ENCODE measurements around the gene SCUBE2.

DNA sequence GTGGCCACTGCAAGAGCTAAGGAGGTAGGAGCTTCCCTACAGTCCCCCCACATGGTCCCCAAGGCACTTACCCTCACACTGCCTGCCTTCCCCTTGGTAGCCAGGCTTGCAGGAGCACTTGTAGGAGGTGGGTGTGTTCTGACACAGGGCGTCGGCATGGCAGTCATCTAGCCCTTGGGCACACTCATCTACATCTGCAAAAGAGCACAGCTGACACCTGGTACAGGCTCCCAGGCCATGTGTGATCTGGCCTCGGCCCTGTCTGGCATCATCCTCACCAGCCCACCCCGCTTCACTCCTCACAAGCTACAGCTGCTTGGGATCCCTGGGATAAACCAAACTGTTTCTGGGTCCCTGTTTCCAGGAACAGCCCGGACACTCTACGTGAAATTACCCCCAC, 1.8 kb downstream of the SCUBE2 start:
- TF ChIP-seq POLR2A (IDR thresholded peaks at IDR 0.05) = no peak
- TF ChIP-seq, protein P1, sequence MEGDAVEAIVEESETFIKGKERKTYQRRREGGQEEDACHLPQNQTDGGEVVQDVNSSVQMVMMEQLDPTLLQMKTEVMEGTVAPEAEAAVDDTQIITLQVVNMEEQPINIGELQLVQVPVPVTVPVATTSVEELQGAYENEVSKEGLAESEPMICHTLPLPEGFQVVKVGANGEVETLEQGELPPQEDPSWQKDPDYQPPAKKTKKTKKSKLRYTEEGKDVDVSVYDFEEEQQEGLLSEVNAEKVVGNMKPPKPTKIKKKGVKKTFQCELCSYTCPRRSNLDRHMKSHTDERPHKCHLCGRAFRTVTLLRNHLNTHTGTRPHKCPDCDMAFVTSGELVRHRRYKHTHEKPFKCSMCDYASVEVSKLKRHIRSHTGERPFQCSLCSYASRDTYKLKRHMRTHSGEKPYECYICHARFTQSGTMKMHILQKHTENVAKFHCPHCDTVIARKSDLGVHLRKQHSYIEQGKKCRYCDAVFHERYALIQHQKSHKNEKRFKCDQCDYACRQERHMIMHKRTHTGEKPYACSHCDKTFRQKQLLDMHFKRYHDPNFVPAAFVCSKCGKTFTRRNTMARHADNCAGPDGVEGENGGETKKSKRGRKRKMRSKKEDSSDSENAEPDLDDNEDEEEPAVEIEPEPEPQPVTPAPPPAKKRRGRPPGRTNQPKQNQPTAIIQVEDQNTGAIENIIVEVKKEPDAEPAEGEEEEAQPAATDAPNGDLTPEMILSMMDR (IDR thresholded peaks at IDR 0.05) = no peak

All from body of pancreas (tissue), 4 donors.